GM12878 (cell line): ENCODE data around the gene LAMA2. TPM values are rescaled to one million over a fixed set of nuclear protein-coding genes. Genes with fewer than 3 reads are reported as not detected.

ENCODE experiments used
- ATAC-seq: fragments of 200-7000 bp; cut with Tn5 transposase; 3 replicates; pipeline ENCODE4 v1.9.1; 2020; ENCODE audit warnings: mild to moderate bottlenecking, moderate library complexity
- BruUV-seq: library from RNA; stranded (reverse); fragments of 400-500 nt; replicated peaks from 2 replicates; lab custom pipeline; 2021; lab: Mats Ljungman, UMichigan
- CTCF ChIA-PET: fragments of 300-600 bp; sonication (Branson Sonifier 250); formaldehyde crosslinking; extraction: SDS; loops from one replicate; lab custom pipeline; 2021; ENCODE audit warnings: inconsistent platforms; lab: Yijun Ruan, JAX
- POLR2A ChIA-PET: fragments of 350-600 bp; formaldehyde crosslinking; extraction: SDS; loops from one replicate; lab custom pipeline; 2021; ENCODE audit warnings: inconsistent platforms; lab: Charles Lee
- RAD21 ChIA-PET: fragments of 300-600 bp; sonication (Branson Sonifier 250); formaldehyde crosslinking; loops from one replicate; lab custom pipeline; 2023; ENCODE audit warnings: antibody characterized with exemption; ENCODE audit not compliant: unreplicated experiment; lab: Charles Lee
- SMC1A ChIA-PET: fragments of 300-600 bp; sonication (Branson Sonifier 250); formaldehyde crosslinking; loops from one replicate; lab custom pipeline; 2023; ENCODE audit not compliant: unreplicated experiment, uncharacterized antibody; lab: Charles Lee
- DNase-seq: peaks from one replicate; pipeline ENCODE4 v3.0.0-alpha.2; 2011; ENCODE audit warnings: low read depth, low spot score
- FAIRE-seq: peaks from 3 replicates; lab custom pipeline; 2011; peaks lifted over from hg19 to GRCh38; lab: Jason Lieb, UNC
- H2AFZ ChIP-seq: 2 replicates; pipeline ENCODE4 v1.6.0; 2011; ENCODE audit warnings: low read depth, low read length, control low read depth; ENCODE audit not compliant: control insufficient read depth
- H3K27ac ChIP-seq: 2 replicates; pipeline ENCODE4 v1.5.1; 2011; ENCODE audit warnings: control low read depth; ENCODE audit not compliant: control insufficient read depth, insufficient read depth
- H3K27me3 ChIP-seq, 2 experiments: replicated peaks in 1 of 2; 2 replicates each; pipeline versions ENCODE4 v1.6.0 to v1.6.1; 2011; ENCODE audit warnings: low read length in 1 of 2; ENCODE audit not compliant: control insufficient read depth in 2 of 2, insufficient read depth in 2 of 2
- H3K36me3 ChIP-seq, 2 experiments: 2 replicates each; pipeline ENCODE4 v1.5.1; 2011; ENCODE audit warnings: low read length in 1 of 2; ENCODE audit not compliant: control insufficient read depth in 2 of 2, insufficient read depth in 2 of 2
- H3K4me1 ChIP-seq: 2 replicates; pipeline ENCODE4 v1.6.1; 2011; ENCODE audit warnings: mild to moderate bottlenecking, low read length, moderate library complexity, mixed read lengths; ENCODE audit not compliant: control insufficient read depth, insufficient read depth
- H3K4me2 ChIP-seq: 2 replicates; pipeline ENCODE4 v1.6.0; 2011; ENCODE audit warnings: control low read depth; ENCODE audit not compliant: control insufficient read depth, insufficient read depth
- H3K4me3 ChIP-seq: fragments of 200-600 bp; sonication (generic); 2 replicates; pipeline ENCODE4 v1.5.1; 2016
- H3K79me2 ChIP-seq: 2 replicates; pipeline ENCODE4 v1.6.0; 2011; ENCODE audit warnings: low read length; ENCODE audit not compliant: control insufficient read depth, insufficient read depth
- H3K9ac ChIP-seq: 2 replicates; pipeline ENCODE4 v1.8.0; 2011; ENCODE audit warnings: low read length, control low read depth, mixed read lengths; ENCODE audit not compliant: control insufficient read depth, insufficient read depth
- H3K9me3 ChIP-seq: replicated peaks from 3 replicates; pipeline ENCODE4 v1.5.1; 2011; ENCODE audit warnings: mild to moderate bottlenecking, low read length; ENCODE audit not compliant: control insufficient read depth, insufficient read depth
- H4K20me1 ChIP-seq: 2 replicates; pipeline ENCODE4 v1.6.0; 2011; ENCODE audit not compliant: control insufficient read depth, insufficient read depth
- ATF2 ChIP-seq: IDR thresholded peaks from 2 replicates; pipeline ENCODE4 v1.6.1; 2012; ENCODE audit warnings: low read length, inconsistent platforms
- BMI1 ChIP-seq: fragments of 450-650 bp; IDR thresholded peaks from 2 replicates; pipeline ENCODE4 v1.6.1; 2016; ENCODE audit warnings: mild to moderate bottlenecking, moderate library complexity, borderline replicate concordance
- CTCF ChIP-seq, 3 experiments: IDR thresholded peaks in 2 of 3; conservative IDR thresholded peaks in 1 of 3; 2 replicates each; pipeline ENCODE4 v1.5.1; 2011; ENCODE audit warnings: low read depth in 3 of 3, low read length in 3 of 3, mild to moderate bottlenecking in 3 of 3, control low read depth in 2 of 3, moderate library complexity in 2 of 3, inconsistent platforms in 1 of 3, mixed read lengths in 1 of 3; ENCODE audit not compliant: control insufficient read depth in 2 of 3, insufficient read depth in 1 of 3; ENCODE audit errors: extremely low read depth in 1 of 3
- E4F1 ChIP-seq: fragments of 450-650 bp; IDR thresholded peaks from 2 replicates; pipeline ENCODE4 v1.6.1; 2018; ENCODE audit warnings: borderline replicate concordance, mild to moderate bottlenecking; ENCODE audit not compliant: partially characterized antibody
- FOXM1 ChIP-seq: IDR thresholded peaks from 2 replicates; pipeline ENCODE4 v1.6.1; 2012; ENCODE audit warnings: low read depth, mild to moderate bottlenecking, inconsistent platforms, low read length, moderate library complexity
- HCFC1 ChIP-seq: fragments of 150-350 bp; IDR thresholded peaks from 2 replicates; pipeline ENCODE4 v1.6.1; 2014; ENCODE audit warnings: low read length
- IKZF2 ChIP-seq, 2 experiments: fragments of 450-650 bp; IDR thresholded peaks; 2 replicates each; pipeline ENCODE4 v1.6.1; 2017; ENCODE audit warnings: mild to moderate bottlenecking in 2 of 2, moderate library complexity in 2 of 2
- MXI1 ChIP-seq: fragments of 150-350 bp; IDR thresholded peaks from 2 replicates; pipeline ENCODE4 v1.6.1; 2011; ENCODE audit warnings: low read depth, mild to moderate bottlenecking, inconsistent platforms, low read length, improper control_type of control experiment
- NBN ChIP-seq: fragments of 450-650 bp; IDR thresholded peaks from 2 replicates; pipeline ENCODE4 v1.6.1; 2016
- NFXL1 ChIP-seq: fragments of 450-650 bp; IDR thresholded peaks from 2 replicates; pipeline ENCODE4 v1.6.1; 2017; ENCODE audit warnings: antibody characterized with exemption, mild to moderate bottlenecking, borderline replicate concordance
- PAX5 ChIP-seq: IDR thresholded peaks from 2 replicates; pipeline ENCODE4 v1.6.1; 2011; ENCODE audit warnings: low read depth, low read length, borderline replicate concordance
- RB1 ChIP-seq: fragments of 450-650 bp; formaldehyde crosslinking; IDR thresholded peaks from 2 replicates; pipeline ENCODE4 v1.6.1; 2017; ENCODE audit warnings: mild to moderate bottlenecking, borderline replicate concordance
- RCOR1 ChIP-seq: conservative IDR thresholded peaks from 2 replicates; pipeline ENCODE4 v1.6.1; 2012; ENCODE audit warnings: low read depth, low read length, improper control_type of control experiment
- ZBTB33 ChIP-seq: fragments of 450-650 bp; IDR thresholded peaks from 2 replicates; pipeline ENCODE4 v1.6.1; 2017; ENCODE audit warnings: mild to moderate bottlenecking
- ZSCAN29 ChIP-seq: fragments of 450-650 bp; IDR thresholded peaks from 2 replicates; pipeline ENCODE4 v1.6.1; 2017; ENCODE audit warnings: mild to moderate bottlenecking, moderate library complexity
- WGBS: methylation state at CpG from one replicate; pipeline ENCODE4 v1.1.6; 2016; ENCODE audit warnings: low lambda C conversion rate; ENCODE audit not compliant: insufficient replicate concordance, insufficient coverage; ENCODE audit errors: missing lambda C conversion rate; 5-methylcytosine and 5-hydroxymethylcytosine counted together
- in situ Hi-C: fragments of 300-500 bp; cut with MboI; formaldehyde crosslinking; loops from 9 replicates; pipeline ENCODE4 v1.14.3; 2018; ENCODE audit warnings: mixed read lengths
- intact Hi-C: fragments of 100-400 bp; cut with micrococcal nuclease; formaldehyde crosslinking; loops from one replicate; pipeline ENCODE4 v1.14.2; 2022; ENCODE audit not compliant: unreplicated experiment
- polyA plus RNA-seq, 11 experiments: library from polyadenylated mRNA; depleted of rRNA in 4 of 11; unstranded in 6 of 11; stranded (reverse) in 5 of 11; fragments of >200 nt; fragmentation: Nextera tagmentation in 4 of 11; fragmentation: Illumina TruSeq in 1 of 11; extraction: Ambion mirVana in 4 of 11; extraction: Trizol in 1 of 11; gene quantifications; 1 replicate in 1 of 11; 2 replicates in 10 of 11; pipeline versions ENCODE4 v1.2.1 to v1.2.3, GENCODE V29; 2011 to 2016; ENCODE audit warnings: inconsistent platforms in 2 of 11, missing spikeins in 2 of 11, low read depth in 1 of 11
- total RNA-seq, 4 experiments: library from RNA; depleted of rRNA in 3 of 4; stranded (reverse); fragments of >200 nt in 3 of 4; fragmentation: Illumina TruSeq in 1 of 4; extraction: Trizol in 1 of 4; gene quantifications; 2 replicates each; pipeline versions ENCODE4 v1.2.1 to v1.2.3, GENCODE V29; 2013 to 2021

LAMA2 gene
- total and polyA plus RNA-seq, 10 of the 15 experiments (the other 5 are each of a cell fraction or from before 2014, with no cell fraction given) = 0.04 to 2.0 (median 0.37) TPM; not detected in 1

- no peaks in the 10 kb centered on the region for H3K79me2 ChIP-seq
- no peak overlapping the region for H3K4me2 ChIP-seq
- DNase-seq (no peak), FAIRE-seq (no peak)
- no peak overlapping the region for H3K4me3 ChIP-seq
- intact Hi-C loops (no loop called here), in situ Hi-C loops (no loop called here)
- no peaks in the 10 kb centered on the region for H3K36me3 ChIP-seq
- CTCF ChIA-PET = no interaction called here
- H4K20me1 ChIP-seq = no peaks in the 10 kb centered on the region
- H3K9me3 ChIP-seq = no peaks in the 10 kb centered on the region
- no peak overlapping the region for H3K9ac ChIP-seq
- BruUV-seq = no TSS peak
- WGBS = 0% methylated on average over 1 of the region's 1 CpG
- POLR2A ChIA-PET = no interaction called here
- SMC1A ChIA-PET = no interaction called here
- no peaks in the 10 kb centered on the region for H3K4me1 ChIP-seq
- H3K27ac ChIP-seq = no peak overlapping the region
- RAD21 ChIA-PET = no interaction called here
- TF ChIP-seq IKZF2 (IDR thresholded peaks at IDR 0.05) (no peak), ATF2 (no peak), FOXM1 (no peak), ZSCAN29 (no peak), PAX5 (no peak), BMI1 (no peak), E4F1 (no peak), RCOR1 (no peak), NBN (no peak), RB1 (no peak), CTCF (IDR thresholded peaks at IDR 0.05 in 2 of 3, conservative IDR thresholded peaks at IDR 0.05 in 1 of 3; ENCODE audit: control insufficient read depth in 2 of 3, extremely low read depth in 1 of 3, insufficient read depth in 1 of 3, low read depth in 3 of 3, low read length in 3 of 3) (no peak), HCFC1 (no peak), MXI1 (no peak), ZBTB33 (no peak), NFXL1 (no peak)
- TF ChIP-seq, all 136 proteins: peak for 0
- Histone ChIP-seq H2AFZ (no peak overlapping the region), H3K27me3 (no peaks in the 10 kb centered on the region)
- no peak for ATAC-seq
Observed at GRCh38 chr6:128860782-128861181, 22.2 kb upstream of the LAMA2 start.
